COLO668 (cell line): Measurements from ENCODE around the gene METTL26.

ENCODE experiments used
- DNase-seq: peaks from one replicate; lab custom pipeline; 2025; ENCODE audit not compliant: unreplicated experiment; lab: John Stamatoyannopoulos, UW

The METTL26 gene

DNA sequence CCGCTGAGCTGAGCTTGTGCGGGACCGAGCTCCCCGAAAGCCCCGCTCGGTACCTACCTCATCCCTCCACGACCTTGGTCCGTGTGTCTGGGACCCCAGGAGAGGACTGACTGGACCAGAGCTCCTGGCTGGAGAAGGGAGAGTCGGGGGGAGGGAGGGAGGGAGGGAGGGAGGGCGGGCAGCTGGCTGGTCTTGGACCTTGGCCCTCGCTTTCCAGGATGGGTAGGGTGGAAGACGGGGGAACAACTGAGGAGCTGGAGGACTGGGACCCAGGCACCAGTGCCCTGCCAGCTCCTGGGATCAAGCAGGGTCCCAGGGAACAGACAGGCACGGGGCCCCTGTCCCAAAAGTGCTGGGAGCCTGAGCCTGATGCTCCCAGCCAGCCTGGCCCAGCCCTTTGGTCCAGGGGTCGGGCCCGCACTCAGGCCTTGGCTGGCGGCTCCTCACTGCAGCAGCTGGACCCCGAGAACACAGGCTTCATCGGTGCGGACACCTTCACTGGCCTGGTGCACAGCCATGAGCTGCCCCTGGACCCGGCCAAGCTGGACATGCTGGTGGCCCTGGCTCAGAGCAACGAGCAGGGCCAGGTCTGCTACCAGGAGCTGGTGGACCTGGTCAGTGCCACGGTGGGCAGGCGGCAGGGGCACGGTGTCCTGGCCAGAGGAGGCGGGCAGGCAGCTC, 39.9 kb upstream of the METTL26 start:
- peak; percentile 38 for DNase-seq

DNA sequence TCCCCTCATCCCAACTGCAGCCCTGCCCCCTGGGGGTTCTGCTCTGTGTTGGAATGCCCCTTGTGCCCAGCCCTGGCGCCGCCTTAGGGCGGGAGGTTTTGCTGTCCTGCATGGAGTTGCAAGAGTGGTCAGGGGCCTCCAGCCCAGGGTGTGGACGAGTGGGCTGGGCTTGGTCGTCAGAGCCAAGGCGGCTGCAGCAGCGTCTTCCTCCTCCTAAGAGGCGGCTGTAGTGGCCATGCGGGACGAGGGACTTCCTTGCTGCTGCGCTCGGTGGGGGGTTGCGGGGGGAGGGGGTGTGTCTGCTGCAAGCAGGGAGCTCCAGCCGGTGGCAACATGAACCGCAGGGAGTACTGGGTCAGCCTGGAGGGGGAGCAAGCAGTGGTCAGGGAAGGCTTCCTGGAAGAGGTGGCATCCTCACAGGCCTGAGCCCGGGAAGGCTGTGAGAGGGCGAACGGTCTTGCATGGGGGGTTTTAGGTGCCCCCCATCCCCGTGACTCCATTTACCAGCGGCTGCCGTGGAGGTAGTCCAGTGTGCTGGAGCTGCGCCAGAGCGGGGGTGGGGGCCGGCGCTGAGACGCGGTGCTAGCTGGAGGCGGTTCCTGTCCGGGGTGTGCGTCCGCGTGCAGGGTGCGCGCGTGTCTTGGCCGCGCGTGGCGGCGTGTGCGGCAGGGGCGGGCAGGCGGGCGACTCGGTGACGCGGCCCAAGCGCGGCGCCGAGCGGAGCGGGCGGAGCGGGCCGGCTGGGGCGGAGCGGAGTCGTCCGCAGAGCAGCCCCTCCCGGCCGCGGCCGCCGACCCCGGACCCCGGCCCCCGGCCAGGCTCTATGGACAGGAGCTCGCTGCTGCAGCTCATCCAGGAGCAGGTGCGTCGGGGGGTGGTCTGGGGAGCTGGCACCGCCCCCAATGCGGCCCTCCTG, 39.1 kb upstream of the METTL26 start, which contains the start of gene RHBDL1:
TSS of gene RHBDL1 (plus strand) at position 704 of the 916 bp plus-strand sequence. CDS start at position 824, 120 bp downstream.
- DNase-seq: peak; percentile 41

DNA sequence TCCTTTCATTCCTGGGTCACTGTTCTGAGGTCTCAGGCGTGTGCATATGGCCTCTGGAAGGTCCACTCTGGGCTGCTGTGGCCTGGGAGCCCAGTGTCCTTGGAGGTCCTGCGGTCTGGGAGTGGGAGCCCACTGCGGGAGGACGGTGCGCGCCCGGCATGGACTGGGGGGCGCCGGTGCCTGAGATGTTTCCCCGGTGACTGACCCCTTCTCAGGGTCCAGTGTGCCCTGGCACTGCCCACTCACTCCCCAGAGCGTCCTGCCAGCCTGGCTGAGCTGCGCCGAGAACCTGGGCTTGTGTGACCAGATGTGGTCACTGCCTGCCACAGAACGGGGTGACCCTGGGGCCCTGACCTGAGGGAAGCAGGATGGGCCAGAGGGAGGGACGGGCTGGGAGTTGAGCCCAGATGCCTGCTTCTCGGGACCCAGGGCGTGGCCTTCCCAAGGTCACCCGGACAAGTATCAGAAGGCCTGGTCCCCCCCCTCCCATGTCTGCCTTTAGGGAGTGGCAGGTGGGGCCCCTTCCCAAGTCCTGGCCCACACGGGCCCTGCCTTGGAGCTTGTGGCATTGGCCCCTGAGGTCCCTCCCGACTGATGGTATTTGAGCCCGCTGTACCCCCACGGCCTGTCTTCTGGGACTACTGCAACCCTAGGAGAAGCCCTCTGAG, 38.2 kb upstream of the METTL26 start:
- no peak for DNase-seq

DNA sequence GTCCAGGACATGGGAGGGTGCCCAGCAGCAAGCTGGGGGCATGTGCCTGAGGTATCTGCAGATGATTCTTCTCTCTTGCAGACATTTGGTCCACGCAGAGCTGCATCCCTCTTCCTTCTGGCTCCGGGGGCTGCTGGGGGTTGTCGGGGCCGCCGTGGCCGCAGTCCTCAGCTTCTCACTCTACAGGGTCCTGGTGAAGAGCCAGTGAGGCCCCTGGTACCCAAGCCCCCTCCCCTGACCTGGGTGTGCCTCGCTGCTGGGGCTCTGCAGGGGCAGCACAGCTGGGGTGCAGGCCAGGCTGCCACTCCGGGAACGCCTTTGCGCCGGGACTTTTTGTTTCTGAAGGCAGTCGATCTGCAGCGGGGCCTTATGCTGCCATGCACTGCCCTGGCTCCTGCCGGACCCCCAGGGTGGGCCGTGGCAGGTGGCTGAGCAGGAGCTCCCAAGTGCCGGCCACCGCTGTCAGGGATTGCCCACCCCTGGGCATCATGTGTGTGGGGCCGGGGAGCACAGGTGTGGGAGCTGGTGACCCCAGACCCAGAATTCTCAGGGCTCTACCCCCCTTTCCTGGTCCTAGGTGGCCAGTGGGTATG, 37.4 kb upstream of the METTL26 start:
- no peak for DNase-seq

DNA sequence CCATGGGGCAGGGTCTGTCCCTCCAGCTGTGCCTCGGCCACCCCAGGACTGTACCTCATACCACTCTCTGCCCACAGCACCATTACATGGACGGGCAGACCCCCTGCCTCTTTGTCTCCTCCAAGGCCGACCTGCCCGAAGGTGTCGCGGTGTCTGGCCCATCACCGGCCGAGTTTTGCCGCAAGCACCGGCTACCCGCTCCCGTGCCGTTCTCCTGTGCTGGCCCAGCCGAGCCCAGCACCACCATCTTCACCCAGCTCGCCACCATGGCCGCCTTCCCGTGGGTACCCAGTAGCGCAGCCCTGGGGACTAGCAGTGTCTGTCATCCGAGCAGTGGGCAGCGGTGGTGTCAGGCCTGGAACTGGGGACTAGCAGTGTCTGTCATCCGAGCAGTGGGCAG, 36.7 kb upstream of the METTL26 start:
- no peak for DNase-seq

DNA sequence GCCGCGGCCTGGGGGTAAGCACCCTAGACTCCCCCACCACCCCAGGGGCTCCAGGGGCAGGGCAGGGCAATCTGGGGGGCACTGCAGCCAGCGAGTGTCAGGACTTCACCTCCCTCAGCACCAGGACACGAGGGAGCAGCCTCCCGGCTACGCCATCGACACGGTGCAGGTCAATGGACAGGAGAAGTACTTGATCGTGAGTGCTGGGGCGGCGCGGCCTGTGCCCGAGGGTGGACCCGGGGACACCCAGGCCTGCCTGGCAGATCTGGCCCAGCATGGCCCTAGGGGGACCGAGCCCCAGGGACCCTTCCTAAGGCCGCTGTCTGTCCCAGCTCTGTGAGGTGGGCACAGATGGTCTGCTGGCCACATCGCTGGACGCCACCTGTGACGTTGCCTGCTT, 36.3 kb upstream of the METTL26 start:
- DNase-seq: no peak

DNA sequence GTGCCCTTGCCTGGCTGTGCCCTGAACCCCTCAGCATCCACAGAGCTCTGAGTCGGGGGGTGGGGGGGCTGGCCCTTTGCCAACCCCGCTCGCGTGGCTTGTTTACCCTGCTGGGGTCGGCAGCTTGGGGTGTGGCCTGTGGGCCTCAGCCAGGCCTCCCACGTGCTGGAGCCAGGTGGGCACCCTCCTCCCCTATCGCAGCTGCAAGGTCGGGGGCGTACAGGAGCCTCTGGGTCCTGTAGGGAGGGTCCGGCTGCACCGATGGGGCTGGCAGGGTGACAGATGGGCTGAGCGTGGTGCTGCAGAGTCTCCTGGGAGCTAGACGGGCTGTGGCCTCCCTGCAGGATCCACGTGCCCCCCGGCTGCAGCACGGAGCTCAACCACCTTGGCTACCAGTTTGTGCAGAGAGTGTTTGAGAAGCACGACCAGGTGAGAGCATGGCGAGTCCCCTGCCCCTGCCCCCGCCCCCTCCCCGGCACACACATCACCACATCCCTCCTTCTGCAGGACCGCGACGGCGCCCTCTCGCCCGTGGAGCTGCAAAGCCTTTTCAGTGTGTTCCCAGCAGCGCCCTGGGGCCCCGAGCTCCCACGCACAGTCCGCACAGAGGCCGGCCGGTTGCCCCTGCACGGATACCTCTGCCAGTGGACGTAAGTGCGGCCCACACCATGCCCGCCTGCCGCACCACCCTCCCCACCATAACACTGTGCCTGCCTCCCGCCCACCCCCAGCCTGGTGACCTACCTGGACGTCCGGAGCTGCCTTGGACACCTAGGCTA, 35.4 kb upstream of the METTL26 start:
- DNase-seq: no peak

DNA sequence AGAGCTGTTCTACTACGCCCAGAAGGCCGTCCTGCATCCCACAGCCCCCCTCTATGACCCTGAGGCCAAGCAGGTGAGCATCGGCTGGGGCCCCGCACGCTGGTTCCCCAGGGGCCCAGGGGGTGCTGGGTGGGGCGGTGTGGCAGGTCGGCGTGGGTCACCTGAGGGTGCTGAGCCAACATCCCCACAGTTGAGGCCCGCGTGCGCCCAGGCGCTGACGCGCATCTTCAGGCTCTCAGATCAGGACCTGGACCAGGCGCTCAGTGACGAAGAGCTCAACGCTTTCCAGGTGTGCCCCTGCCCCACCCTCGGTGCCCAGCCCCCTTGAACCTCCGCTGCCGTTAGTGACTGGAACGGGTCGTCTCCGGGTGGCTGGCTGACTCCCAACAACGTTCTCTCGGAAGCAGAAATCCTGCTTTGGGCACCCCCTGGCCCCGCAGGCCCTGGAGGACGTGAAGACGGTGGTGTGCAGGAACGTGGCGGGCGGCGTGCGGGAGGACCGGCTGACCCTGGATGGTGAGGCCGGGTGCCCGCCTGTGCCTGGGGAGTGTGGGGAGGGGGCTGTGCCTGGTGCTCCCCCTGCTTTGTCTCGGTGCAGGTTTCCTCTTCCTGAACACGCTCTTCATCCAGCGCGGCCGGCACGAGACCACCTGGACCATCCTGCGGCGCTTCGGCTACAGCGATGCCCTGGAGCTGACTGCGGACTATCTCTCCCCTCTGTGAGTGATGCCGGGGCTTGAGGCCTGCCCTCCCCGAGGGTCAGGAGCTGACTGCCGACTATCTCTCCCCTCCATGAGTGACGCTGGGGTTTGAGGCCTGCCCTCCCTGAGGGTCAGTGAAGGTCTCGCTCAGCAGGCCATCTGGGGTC, 34.6 kb upstream of the METTL26 start:
- no peak for DNase-seq

DNA sequence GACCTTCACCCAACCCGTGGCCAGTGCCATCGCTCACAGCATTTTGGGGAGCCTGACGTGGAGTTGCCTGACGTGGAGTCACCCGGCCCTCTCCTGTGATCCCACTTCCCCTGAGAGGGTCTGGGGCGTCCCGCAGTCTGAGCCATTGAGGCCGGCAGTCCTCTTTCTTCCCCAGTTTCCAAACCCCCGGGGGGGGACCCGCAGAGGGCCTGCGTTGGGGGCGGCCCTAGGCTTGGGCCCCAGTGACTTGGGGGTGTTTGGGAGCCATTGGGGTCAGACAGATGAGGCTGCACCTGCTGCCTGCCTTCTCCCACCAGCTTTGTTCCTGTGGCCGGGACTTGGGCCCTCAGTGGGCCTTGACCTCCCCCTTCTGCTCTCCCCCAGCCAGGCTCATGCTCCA, 33.6 kb upstream of the METTL26 start:
- DNase-seq: no peak

DNA sequence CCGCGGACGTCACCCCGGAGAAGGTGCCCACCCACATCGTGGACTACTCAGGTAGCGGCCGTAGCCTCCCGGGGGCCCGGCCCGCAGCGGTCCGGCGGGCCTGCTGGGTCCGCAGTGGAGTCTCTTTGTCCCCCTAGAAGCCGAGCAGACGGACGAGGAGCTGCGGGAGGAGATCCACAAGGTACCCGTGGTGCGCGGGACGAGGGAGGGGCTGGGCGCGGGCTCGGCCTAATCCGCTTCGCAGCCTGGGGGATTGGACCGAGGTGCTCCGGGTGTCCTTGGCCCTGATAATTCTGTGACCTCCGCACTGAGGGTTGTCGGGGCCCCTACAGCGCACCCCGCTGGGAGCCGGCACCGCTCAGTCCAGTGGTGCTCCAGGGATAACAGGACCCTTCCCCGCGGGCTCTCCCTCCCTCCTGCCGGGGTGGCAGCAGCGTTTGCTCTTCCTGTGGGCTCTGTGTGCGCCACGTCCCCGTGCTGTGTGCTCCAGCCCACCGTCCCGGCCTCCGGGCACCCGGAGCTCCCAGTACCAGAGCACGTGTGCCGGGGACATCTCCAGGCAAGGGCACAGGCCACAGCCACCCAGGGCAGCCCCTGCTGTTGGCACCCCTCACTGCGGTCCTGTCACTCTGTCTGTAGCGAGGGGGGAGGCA, 32.5 kb upstream of the METTL26 start:
- peak; percentile 34 for DNase-seq

DNA sequence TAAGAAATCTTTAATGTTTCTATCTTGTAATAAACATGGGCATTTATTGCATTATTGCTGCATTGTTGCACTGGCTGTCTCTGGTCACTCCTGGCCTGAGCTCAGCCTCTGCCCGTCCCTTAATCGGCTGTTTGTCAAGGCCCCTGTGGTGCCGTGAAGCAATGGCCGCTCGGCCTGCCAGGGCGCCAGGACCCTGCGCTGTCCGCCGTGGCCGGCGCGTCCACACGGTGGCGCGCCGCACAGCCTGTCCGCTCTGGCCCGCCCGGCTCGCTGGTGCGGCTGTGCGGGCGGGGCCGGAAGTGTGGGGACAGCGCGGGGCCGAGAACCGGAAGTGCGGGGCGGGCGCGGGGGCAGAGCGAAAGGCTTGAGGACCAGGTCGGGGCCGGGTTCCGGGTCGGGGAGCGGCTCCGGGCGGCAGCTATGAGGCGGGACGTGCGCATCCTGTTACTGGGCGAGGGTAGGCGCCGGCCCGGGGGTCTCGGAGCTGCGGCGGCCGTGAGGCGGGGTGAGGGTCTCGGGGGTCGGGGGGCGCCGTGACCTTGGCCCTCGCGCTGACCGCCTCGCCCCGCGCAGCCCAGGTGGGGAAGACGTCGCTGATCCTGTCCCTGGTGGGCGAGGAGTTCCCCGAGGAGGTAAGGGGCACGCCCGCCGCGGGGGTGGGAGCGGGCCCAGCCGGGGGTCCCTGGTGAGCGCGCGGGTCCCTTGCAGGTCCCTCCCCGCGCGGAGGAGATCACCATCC, 31.8 kb upstream of the METTL26 start, which contains the start of gene RHOT2:
TSS of gene RHOT2 (plus strand) at position 353 of the 739 bp plus-strand sequence. CDS start at position 421, 68 bp downstream.
- DNase-seq: peak; percentile 97

DNA sequence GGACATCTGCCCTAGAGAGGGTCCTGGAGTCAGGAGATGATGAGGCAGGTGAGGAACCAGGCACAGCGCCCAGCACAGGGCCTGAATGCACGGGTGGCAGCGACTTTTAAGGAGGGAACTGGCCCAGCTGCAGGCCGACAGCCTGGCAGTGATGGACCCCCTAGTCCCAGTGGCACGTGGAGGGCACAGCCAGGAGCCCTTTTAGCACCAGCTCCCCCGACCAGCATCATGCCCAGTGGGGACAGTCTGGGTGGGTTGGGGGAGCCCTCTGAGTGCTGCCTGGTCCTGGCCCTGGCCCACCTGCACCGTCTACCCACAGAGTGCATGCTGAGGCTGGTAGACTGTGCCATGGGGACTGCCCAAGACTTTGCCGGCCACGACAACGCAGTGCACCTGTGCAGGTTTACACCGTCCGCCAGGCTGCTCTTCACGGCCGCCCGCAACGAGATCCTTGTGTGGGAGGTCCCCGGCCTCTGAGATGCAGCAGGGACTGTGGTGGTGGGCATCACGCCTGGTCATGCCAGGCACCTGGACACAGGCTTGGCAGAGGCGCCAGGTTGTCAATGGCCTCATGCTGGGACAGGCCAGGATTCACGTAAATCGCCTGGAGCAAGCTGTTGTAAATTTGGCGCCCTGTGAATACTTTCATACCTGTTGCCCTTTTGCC, 31.1 kb upstream of the METTL26 start:
- peak; percentile 30 for DNase-seq

DNA sequence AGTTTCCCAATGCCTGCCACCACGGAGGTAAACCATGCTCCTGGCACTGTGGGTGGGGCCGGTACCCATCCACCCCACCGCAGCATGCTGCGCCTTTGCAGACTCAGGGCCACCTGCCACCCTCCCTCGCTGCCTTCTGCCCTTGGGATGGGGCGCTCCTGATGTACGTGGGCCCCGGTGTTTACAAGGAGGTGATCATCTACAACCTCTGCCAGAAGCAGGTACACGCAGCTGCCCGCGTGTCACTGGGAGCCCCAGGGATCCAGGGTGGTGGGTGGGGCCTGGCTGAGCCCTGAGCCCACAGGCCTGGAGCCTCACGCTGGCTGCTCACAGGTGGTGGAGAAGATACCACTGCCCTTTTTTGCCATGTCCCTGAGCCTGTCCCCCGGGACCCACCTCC, 30.5 kb upstream of the METTL26 start:
- DNase-seq: peak; percentile 39

DNA sequence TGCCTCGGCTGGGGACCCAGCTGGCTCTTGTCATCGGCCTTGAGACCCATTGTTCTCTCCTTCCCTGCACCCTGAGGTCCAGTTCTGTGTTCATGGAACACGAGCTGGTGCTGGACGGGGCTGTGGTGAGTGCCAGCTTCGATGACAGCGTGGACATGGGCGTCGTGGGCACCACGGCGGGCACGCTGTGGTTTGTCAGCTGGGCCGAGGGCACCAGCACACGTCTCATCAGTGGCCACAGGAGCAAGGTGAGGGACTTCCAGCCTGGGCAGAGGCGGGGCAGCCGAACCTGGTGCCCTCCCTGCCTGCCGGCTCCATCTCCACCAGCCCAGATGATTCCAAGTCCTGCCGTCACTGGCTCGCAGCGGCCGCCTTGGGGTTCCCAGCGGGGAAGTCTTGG, 26.5 kb upstream of the METTL26 start:
- no peak for DNase-seq

DNA sequence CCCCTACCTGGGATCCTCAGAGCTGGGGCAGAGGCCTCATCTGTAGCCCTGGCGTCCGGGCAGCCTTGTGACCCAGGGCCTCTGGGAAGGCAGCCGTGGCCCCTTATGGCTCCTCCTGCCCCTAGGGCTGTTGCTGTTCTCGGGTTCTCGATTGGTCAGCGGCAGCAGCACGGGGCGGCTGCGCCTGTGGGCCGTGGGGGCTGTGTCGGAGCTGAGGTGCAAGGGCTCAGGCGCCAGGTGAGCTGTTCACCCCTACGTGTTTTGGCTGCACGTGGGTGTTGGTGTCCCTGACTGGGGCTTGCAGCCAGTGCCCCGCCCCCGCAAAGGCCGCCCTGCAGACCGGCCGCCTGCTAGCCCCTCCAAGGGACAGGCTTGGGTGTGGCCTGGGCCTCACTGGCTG, 26.0 kb upstream of the METTL26 start:
- no peak for DNase-seq

DNA sequence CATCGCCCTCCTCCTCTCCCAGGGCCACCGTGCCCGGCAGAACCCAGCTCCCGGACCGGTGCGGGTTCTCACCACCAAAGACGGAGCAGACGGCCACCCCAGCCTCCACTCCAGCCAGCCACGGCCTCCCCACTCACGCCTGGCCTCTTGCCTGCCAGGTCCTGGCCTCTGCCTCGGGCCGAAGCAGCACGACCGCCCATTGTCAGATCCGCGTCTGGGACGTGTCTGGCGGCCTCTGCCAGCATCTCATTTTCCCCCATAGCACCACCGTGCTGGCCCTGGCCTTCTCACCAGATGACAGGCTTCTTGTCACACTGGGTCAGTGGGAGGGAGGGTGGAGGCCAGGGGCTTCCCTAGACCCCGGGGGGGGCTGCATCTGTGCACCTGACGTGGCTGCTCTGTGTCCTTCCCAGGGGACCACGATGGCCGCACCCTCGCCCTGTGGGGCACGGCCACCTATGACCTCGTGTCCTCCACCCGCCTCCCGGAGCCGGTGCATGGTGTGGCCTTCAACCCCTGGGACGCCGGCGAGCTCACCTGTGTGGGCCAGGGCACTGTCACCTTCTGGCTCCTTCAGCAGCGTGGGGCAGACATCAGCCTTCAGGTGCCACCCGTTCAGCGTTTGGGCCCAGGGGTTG, 25.2 kb upstream of the METTL26 start:
- DNase-seq: no peak

DNA sequence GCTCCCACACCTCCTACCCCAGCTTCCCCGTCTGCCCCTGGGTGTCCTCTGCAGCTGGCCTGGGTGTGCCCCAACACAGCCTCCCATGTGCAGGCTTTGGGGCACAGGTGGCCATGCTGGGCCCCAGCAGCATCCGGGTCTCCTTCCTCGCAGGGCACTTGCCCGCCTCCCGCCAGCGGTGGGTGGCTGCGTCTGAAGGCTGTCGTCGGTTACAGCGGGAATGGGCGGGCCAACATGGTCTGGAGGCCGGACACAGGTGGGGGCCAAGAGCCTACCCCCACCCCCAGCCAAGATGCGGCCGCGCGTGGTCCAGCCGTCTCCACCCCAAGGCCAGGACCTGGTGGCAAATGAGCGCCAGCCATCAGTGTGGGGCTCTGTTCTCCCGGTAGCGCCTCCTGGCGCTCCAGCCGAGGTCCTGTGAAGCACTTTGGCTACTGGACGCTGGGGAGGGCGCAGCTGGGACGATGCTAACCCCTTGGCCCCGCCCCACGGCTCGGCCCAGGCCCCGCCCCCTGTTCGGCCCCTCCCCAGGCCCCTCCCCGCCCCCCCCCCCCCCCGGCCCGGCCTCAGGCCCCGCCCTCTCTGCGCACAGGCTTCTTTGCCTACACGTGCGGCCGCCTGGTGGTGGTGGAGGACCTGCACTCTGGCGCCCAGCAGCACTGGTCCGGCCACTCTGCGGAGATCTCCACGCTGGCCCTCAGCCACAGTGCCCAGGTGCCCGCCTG, 24.5 kb upstream of the METTL26 start:
- peak; percentile 79 for DNase-seq
